ENCODE data around the gene ZNF512.

DNA sequence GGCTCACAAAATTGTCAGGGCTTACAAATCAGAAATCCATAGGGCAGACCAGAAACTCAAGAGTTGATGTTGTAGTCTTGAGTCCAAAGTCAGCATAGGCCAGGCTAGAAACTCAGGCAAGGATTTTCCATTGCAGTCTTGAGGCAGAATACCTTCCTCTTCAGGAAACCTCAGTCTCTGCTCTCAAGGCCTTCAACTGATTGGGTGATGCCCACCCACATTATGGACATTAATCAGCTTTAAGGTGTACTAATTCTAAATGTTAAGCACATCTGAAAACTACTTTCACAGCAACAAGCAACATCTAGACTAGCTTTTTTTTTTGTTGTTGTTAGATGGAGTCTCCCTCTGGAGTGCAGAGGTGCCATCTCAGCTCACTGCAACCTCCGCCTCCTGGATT, 31.3 kb upstream of the ZNF512 start:
- TF ChIP-seq EZH2 (IDR thresholded peaks at IDR 0.05; ENCODE audit: insufficient read depth, poor library complexity, severe bottlenecking) (no peak), EZH2phosphoT487 (IDR thresholded peaks at IDR 0.05; ENCODE audit: insufficient read depth, low read depth) (no peak)

Data from GM23248 (cell line).